ENCODE measurements around the gene PHACTR4.
"Not testable (repeated sequence)": the region's sequence is repeated elsewhere in the genome, so short reads cannot be mapped to it uniquely, and the experiment has no call there.

PHACTR4 gene

GRCh38 chr1:28494737-28495136 lies 125.2 kb downstream of the PHACTR4 start:
- no peak for DNase-seq (ENCODE audit: low read depth in 2 of 2)

GRCh38 chr1:28499553-28499952 lies 130.0 kb downstream of the PHACTR4 start:
- no peak for DNase-seq (ENCODE audit: low read depth in 2 of 2)

GRCh38 chr1:28501925-28502324 lies 132.4 kb downstream of the PHACTR4 start:
- DNase-seq (ENCODE audit: low read depth in 2 of 2), result no peak

GRCh38 chr1:28503117-28503516 lies 133.6 kb downstream of the PHACTR4 start:
- no peak for DNase-seq (ENCODE audit: low read depth in 2 of 2)

GRCh38 chr1:28505406-28506187 lies 136.1 kb downstream of the PHACTR4 start, which contains the start of gene RCC1:
Gene RCC1, plus strand, starts transcription at chr1:28506043. Its CDS starts 23,824 bp downstream, at chr1:28529867.
- DNase-seq (ENCODE audit: low read depth in 2 of 2), result peak; percentile 79 to 93

GRCh38 chr1:28506907-28507246 lies 137.3 kb downstream of the PHACTR4 start:
- no peak for DNase-seq (ENCODE audit: low read depth in 2 of 2)

GRCh38 chr1:28507247-28507645 lies 137.7 kb downstream of the PHACTR4 start:
- no peak for DNase-seq (ENCODE audit: low read depth in 2 of 2)

GRCh38 chr1:28507646-28508434 lies 138.3 kb downstream of the PHACTR4 start:
- no peak for DNase-seq (ENCODE audit: low read depth in 2 of 2)

- DNase-seq (ENCODE audit: low read depth in 2 of 2), result no peak
Measured at GRCh38 chr1:28508435-28508754, 138.9 kb downstream of the PHACTR4 start.

- no peak for DNase-seq (ENCODE audit: low read depth in 2 of 2)
Measured at GRCh38 chr1:28509705-28510272, 140.2 kb downstream of the PHACTR4 start.

- DNase-seq (ENCODE audit: low read depth in 2 of 2), result no peak
Measured at GRCh38 chr1:28510273-28510969, 140.9 kb downstream of the PHACTR4 start.

GRCh38 chr1:28510970-28511440 lies 141.5 kb downstream of the PHACTR4 start:
- no peak for DNase-seq (ENCODE audit: low read depth in 2 of 2)

- no peak for DNase-seq (ENCODE audit: low read depth in 2 of 2)
Measured at GRCh38 chr1:28512058-28512611, 142.6 kb downstream of the PHACTR4 start.

- DNase-seq (ENCODE audit: low read depth in 2 of 2), result not testable (repeated sequence)
Measured at GRCh38 chr1:28514445-28514933, 144.9 kb downstream of the PHACTR4 start.

GRCh38 chr1:28516518-28516956 lies 147.0 kb downstream of the PHACTR4 start:
- no peak for DNase-seq (ENCODE audit: low read depth in 2 of 2)

GRCh38 chr1:28517649-28517999 lies 148.1 kb downstream of the PHACTR4 start:
- DNase-seq (ENCODE audit: low read depth in 2 of 2), result no peak

GRCh38 chr1:28518000-28518744 lies 148.6 kb downstream of the PHACTR4 start:
- peak; percentile 71 to 90 for DNase-seq (ENCODE audit: low read depth in 2 of 2)

GRCh38 chr1:28518745-28519341 lies 149.3 kb downstream of the PHACTR4 start:
- DNase-seq (ENCODE audit: low read depth in 2 of 2), result no peak

- DNase-seq (ENCODE audit: low read depth in 2 of 2), result no peak
Measured at GRCh38 chr1:28519946-28520725, 150.6 kb downstream of the PHACTR4 start.

- DNase-seq (ENCODE audit: low read depth in 2 of 2), result not testable (repeated sequence)
Measured at GRCh38 chr1:28520796-28521195, 151.3 kb downstream of the PHACTR4 start.

Measured in stimulated activated CD4-positive, alpha-beta T cell treated with anti-CD3 and anti-CD28 coated beads, Interleukin-1b, Interleukin-23, amount 100 ng/mL, for 1 hour (primary cell).